NCI-H748 treated with DMSO at 0.1 percent for 48 hours (cell line): Measurements from ENCODE around the gene RASD2.

Experiments
- DNase-seq: peaks from one replicate; lab custom pipeline; 2025; lab: John Stamatoyannopoulos, UW

Gene RASD2

DNA sequence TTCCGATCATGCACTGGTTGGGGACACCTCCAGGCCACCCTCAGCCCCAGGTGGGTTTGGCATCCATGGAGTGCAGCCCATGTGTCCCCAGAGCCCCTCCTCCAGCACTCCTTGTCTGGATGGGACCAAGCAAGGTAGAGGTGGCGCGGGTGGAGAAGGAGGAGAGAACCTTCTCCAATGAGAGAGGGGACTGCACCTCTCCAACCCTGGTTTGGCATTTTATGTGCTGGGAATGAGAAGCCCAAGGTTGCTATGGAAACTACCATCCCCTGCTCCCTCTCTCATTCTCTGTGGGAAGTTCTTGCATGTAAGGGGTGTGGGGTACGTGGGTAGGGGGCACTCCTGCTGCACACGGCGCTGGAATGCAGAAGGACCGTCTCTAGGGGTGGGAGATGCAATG lies 21.8 kb upstream of the RASD2 start:
- no peak for DNase-seq

DNA sequence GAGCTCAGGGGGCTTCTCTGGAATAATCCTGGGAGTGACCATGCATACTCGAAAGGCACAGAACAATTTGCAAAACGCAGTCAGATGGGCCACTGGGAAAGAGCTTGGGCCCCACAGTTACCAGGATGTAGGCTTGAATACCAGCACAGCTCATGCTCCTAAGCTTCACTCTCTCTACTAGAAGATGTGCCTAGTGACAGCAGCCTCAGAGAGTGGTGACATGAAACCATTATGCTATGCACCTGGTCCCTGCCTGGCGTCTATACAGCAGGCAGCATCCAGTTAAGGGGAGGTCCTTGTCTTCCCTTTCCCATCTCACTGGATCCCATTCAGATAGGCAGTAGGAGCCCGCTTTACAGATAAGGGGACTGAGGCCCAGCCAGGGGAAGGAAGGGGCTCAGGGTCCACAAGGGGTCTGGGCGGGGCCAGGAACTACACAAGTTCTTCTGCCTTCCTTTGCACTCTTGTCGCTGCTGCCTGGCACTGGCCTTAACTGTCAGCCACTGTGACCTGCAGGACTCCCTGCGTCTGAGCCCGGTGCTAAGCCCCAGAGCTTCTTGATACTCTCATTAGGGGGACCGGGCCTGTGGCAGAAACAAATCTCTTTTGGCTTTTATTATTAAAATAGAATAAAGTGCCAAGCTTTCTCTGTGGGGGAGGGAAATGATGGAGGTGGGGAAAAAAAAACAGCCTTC lies 21.2 kb upstream of the RASD2 start:
- no peak for DNase-seq

DNA sequence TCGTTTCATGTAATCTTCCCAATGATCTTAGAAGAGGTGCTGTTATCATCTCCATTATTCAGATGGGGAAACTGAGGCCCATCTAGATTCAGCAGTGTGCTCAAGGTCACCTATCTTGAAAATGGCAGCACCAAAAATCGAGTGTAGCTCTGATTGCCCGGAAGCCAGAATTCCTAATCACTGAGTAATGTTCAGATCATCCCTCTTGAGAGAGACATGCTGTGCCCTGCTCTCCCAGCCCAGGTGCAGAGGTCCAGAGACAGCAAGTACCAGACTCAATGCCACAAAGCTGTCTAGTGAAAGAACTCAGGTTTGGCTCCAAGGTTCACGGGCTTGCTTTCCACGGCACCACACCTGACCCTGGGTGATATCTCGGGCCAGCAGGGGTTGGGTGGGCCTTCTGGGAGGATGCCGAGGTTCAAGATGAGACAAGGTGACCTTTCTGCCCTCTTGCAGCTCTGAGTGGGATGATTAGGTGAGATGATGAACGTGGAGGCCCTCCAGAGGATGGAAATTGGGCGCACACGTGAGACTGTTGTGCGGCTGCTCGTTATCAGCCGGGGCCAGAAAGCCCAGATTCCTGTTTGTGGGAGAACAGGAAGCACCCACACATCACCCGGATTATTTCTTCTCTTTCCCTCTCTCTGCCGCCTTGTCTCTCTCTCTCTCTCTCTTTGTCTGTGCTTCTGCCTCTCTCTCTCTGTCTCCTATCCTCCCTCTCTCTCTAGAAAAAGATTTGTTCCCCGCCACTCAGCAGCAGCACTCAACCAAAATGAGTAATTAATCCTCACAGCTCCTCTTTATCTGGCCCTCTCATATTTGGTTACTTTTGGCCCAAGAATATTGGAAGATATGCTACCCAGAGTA lies 19.0 kb upstream of the RASD2 start:
- DNase-seq, result no peak

DNA sequence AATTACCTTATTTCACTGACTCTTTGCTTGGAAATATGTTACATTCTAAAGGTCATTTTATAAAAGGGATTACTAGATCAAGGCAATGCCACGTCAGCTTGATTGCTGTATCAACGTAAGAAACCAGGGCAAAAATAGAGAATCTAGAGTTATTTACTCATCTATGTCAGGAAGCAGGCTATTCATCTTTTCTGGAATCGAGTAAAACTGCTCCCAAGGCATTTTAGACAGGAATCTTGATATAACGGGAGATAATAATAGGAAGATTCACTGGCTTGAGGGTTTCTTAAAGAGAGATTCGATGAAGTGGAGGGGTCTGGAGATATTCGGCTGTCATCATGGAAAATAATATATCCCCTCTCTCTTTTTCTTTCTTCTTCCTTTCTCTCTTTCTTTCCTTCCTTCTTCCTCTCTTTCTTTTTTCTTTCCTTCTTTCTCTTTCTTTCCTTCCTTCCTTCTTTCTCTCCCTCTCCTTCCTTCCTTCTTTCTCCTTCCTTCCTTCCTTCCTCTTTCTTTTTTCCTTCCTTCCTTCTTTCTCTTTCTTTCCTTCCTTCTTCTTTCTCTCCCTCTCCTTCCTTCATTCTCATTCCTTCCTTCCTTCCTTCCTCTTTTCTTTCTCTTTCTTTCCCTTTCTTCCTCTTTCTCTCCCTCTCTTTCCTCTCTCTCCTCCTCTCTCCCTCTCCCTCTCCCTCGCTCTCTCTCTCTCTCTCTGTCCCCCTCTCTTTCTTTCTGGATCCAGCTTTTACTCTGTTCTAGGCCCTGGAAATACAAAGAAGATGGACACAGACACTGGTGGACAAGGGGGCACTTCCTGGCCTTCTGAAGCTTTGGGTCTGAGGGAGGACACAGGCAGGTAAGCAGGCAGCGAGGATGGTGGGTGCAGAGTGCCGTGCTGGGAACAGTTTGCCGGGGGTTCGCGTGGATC lies 18.1 kb upstream of the RASD2 start:
- no peak for DNase-seq

DNA sequence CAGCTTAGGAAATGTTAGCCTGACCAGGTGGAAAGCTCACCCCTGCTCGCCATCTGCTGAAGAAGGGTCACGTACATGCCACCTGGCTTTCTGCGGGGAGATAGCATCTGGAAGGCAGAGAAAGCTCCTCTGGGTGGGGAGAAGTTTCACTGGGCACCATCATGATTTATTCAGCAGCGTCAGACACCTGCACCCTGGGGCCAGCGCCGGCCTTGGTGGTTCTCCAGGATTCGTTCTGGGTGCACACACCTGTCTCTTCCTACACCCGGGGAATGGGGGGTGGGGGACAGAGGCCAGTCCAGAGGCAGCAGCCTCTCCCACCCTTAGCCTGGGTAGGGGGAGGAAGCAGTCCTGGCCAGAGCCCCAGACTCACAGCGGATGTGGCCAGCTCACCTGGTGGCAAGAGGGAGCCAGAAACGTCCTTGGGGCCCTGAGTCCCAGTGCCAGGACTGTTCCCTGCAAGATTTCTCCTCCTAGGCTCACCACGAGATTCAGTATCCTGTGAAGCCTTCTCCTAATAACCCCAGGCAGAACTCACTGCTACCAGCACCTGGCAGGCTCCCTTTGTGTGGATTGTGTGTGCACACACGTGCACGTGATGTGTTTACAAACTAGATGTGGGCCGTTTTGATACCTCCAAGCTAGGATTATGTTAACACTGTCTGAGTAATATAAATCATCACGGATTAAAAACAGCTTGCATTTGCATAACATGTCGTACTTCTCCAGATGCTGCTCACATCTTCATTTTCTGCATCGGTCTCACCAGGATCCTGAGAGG lies 17.3 kb upstream of the RASD2 start:
- no peak for DNase-seq

DNA sequence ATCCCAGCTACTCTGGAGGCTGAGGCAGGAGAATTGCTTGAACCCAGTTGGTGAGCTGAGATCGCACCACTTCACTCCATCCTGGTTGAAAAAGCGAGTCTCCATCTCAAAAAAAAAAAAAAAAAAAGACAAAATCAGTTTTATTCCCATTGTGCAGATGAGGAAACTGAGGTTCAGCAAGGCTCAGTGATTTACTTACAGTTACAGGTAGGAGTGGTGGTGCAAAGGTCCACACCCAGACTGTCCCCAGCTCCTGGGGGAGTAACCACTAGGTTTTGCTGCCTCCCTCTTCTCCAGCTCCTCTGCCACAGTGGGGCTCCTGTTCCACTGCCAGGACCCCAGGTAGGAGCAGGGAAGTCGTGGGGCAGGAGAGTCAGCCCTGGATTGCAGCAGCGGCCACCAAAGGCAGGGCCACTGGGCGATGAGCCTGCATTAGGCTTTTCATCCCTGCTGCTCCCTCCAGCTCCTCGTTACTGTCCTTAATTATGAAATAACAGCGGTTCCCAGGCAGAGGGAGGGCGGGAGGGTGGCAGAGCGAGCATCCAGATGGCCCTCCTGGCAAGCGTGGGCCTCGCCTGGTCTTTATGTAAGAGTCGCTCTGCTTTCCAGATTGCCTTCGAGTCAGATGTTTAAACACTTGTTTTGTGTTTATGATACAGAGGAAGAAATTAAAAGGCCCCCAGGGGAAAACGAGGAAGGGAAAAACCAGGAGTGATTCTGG lies 15.5 kb upstream of the RASD2 start:
- no peak for DNase-seq

DNA sequence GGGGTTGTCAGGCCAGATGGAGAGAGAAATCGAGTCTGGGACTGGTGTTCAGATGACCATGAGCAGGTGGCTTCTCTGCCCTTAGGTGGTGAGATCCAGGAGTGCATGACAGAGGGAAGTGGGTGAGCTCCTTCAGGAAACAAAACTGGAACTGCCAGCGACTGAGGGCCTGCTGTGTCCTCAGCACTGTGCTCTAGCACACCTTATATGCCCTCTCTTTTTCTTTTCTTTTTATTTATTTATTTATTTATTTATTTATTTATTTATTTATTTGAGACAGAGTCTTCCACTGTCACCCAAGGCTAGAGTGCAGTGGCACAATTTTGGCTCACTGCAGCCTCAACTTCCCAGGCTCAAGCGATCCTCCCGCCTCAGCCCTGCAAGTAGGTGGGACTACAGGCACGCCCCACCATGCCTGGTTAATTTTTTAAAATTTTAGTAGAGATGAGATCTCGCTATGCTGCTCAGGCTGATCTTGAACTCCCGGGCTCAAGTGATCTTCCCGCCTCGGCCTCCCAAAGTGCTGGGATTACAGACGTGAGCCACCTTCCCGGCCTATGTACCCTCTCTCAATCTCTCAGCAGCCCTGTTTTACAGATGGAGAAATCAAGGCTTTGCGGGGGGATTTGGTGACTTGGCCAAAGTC lies 14.8 kb upstream of the RASD2 start:
- no peak for DNase-seq

DNA sequence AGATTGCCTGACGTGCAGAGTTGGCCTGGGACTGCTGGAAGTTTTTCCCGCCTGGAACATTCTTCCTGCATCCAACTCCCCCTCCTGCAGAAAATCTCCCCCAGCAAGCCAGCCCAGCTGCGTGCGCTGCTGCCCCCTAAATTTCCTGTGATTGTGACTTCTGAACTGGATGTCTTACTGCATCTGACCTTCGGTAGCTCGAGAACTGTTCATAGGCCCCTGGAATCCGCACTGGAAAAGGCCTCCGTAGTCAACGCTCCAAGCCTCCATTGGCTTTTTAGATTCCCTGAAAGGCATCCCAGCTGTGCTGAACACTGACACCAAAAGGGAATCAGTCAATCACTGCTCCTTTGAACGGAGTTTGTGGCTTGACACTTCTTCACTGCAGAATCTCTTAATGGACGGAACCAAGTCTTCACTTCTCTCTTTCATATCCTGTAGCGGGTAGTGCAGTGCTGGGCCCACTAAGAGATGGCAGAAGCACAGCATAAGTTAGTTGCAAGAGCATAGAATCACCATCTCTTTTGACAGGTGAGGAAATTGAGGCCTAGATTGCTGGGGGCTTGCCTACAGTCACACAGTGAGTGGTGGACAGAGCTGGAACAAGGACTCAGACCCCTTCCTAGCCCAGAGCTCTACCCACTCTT lies 14.2 kb upstream of the RASD2 start:
- DNase-seq, result no peak

DNA sequence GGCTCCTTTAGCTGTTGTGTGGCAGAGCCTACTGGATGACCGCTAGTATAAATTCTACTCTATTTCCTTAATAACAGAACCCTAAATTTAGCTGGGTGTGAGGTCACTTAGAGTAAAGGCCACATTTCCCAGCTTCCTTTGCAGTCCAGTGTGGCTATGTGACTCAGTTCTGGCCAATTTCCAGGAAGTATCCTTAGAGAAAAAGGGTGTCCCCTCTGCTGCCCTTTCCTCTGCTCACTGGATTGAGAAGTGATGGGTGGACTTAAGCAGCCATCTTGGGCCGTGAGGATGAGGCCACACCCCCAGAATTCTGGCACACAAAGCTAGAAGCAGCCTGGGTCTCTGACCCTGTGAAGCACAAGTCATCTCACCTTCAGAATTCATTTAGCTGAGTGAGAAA lies 11.7 kb upstream of the RASD2 start:
- no peak for DNase-seq

DNA sequence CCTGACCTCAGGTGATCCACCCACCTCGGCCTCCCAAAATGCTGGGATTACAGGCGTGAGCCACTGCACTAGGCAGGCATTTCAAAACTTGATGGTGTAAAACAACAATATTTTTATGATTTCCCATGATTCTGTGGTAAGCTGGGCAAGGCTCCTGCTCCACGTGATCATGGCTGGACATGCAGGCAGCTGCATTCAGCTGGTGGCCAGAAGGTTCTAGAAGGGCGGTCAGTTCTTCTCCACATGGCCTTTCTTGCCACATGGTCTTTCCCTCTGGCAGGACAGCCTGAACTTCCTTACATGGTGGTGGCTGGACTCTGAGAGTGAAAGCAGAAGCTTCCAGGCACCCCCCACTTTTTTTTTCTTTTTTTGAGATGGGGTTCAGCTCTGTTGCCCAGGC lies 9.9 kb upstream of the RASD2 start:
- no peak for DNase-seq

DNA sequence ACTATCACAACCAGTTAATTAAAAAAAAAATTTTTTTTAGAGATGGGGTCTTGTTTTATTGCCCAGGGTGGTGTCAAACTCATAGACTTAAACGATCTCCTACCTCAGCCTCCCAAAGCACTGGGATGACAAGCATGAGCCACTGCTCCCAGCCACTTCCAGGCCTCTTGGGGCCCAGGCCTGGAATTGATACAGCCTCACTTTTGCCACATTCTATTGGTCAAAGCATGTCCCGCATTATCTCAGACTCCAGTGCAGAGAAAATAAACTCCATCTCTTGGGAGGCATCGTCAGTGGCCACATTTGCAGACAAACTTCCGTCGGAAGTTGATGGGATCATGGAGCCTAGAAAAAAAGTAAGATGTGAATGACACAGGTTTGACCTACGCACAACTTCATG lies 9.4 kb upstream of the RASD2 start:
- no peak for DNase-seq

DNA sequence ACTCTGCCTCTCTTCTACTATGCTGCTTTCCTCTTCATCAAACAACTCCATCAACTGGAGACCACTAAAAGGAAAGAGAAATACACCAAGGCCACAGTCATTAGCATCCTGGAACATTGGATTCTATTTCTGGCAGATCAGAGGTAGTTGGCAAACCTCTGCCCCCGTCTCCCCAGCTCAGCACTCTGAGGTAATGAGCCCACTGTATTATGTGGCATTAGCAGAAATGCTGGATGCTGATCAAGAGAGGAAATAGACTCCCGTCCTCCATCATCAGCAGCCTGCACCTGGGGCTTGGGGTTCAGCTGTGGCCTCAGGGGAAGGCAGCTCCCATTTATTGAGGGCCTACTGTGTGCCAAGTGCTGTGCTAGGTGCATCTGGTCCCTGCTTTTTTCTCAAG lies 9.0 kb upstream of the RASD2 start:
- DNase-seq, result no peak

DNA sequence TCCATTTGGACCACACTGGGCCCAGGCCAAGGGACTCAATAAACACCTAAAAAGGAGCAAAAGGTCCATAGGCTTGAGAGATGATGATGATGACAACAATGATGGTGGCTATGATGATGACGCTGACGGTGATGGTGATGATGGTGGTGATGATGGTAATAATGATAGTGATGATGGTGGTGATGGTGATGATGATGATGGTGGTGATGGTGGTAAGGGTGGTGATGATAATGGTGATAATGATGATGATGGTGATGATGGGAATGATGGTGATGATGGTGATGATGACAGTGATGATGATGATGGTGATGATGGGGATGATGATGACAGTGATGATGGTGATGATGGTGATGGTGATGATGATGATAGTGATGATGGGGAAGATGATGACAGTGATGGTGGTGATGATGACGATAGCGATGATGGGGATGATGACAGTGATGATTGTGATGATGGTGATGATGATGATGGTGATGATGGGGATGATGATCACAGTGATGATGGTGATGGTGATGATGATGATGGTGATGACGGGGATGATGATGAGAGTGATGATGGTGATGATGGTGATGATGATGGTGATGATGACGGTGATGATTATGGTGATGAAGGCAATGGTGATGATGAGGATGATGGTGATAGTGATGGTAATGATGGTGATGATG lies 7.1 kb upstream of the RASD2 start:
- no peak for DNase-seq

DNA sequence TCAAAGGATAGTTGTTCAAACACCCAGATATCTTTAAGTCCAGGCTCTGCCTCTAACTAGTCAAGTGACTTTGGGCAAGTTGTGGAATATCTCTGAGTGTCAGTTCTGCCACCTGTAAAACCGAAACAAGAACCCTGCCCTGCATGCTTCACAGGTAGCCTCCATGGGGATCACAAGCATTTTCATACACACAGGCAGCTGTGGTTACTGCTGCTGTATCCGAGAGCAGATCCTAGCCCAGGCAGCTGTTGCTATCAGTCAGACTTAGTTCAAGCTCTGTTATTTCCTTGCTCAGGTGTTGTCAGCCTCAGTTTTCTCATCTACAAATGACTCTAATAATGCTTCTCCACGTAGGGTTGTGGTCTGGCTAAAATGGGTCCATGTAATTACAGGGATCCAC lies 6.5 kb upstream of the RASD2 start:
- DNase-seq, result no peak

DNA sequence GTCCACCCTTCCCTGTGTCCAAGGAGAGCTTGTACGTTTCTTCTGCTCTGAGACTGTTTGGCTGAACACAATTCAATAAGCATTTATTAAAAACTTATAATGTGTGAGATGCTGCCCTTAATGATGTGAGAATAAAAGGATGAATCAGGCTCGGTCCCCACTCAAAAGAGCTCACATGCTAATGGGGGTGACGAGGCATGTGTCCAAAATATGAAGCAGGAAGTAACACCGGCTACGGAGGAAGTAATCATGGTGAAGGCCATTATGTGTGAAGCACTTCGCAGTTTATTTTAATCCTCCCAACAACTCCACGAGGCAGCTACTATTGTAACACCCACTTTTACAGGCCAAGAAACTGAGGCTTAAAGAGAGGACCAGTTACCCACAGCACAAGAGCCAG lies 3.4 kb upstream of the RASD2 start:
- no peak for DNase-seq

DNA sequence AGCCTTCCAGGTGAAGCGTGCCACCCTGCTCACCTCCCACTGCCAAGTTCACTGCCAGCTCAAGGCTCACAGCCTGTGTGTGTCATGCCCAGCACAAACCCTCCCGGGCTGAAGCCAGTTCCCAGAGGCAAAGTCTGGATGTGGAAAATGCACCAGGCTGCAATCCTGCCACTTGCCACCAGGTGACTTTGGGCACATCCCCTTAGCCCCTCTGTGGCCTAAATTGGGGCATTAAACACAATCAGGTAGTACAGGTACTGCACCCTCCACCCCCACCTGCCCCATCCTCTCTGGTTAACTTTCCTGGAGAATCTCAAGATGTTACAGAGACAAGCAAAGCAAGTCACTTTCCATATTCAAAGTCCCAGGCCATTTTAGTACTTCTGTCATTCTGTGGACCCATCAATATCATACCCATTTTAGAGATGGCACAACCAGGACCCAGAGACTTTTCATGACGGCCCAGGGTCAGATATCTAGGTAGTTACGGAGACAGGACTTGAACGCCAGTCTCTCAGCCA lies 1.8 kb upstream of the RASD2 start:
- no peak for DNase-seq

DNA sequence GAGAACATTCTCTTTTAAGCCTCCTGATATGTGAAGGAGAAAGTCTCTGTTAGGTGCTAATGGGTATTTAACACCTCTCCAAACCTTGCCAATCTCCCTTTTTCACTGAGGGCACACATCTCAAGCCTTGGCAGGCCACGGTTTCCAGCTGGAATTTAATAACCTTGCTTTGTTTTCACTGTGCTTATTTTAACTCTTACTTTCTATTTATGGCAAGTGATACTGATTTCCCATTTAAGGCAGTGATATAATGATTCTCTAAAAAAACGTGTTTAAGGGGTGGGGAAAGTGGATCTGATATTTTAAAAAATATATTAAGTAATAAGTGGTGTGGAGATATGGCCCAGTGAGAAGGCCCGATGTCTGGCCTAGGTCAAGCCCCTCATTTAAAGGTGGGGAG lies 1.1 kb upstream of the RASD2 start:
- no peak for DNase-seq

DNA sequence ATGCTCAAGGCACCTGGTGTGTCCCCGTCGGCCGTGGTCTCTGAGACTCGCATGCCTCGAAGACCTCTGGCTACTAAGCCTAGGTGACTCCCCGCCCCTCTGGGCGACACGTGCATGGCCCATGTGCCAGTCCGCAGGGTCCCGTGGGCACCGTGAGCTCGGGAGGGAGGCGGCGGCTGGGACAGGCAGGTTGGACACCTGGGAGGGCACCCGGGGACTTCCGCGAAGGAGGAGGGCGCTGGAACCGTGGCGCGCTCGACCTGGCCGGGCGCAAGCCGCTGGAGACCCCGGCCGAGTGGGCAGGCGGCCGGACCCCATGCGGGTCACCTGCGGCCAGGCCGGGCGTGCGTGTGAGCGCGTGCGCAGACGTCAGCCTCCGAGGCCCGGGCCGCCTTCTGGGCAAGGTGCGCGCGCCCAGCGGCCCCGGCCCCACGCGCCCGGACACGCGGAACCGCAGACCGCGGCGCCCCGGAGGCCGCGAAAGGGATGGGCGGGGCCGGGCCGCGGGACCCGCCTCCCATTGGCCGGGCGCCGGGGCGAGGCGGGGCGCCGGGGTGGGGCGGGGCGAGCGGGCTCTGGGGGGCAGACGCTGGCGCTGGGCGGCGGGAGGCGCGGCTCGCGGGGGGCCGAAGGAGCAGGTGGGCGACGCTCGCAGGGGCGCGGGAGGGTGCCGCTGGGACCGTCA lies 579 bp upstream of the RASD2 start:
- no peak for DNase-seq

DNA sequence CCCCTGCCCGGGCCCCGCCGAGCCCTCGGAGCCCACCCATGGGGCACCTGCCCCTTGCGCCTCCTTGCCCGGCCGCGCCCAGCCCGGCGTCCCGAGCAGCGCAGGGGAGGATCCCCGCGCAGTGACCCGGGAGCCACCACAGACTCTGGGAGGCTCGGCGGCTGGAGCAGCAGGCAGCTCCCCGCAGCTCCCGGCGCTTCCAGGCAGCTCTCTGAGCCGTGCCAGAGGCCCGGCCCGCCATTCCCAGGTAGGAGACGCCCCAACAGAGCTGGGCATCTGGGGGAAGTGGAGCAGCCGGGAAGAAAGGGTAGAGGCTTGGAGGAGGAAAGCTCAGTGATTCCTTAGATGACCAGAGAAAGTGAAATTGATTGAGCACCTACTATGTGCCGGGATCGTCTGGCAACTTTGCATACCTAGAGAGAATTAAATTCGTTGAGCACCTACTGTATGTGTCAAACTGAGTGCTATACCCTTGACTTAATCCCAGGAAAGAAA lies 670 bp downstream of the RASD2 start:
- DNase-seq, result no peak
